ENCODE results near the gene ATP4B.

- no peak for TF ChIP-seq CTCF (IDR thresholded peaks at IDR 0.05)
- no peak for TF ChIP-seq EP300 (IDR thresholded peaks at IDR 0.05)
Measured at GRCh38 chr13:113642563-113642962, 15.4 kb downstream of the ATP4B start.
